Astrocyte of the spinal cord (primary cell): Measurements from ENCODE around the gene CANT1.

Experiments
- DNase-seq: peaks from one replicate; pipeline ENCODE4 v3.0.0; 2011; ENCODE audit warnings: low read depth, low spot score
- H3K4me3 ChIP-seq: 2 replicates; pipeline ENCODE4 v1.5.1; 2011; ENCODE audit warnings: low read depth, mild to moderate bottlenecking, low read length, moderate library complexity
- in situ Hi-C: cut with HindIII; loops from 2 replicates; pipeline ENCODE4 v1.10.0; 2017; ENCODE audit warnings: low sequenced_read_pairs
- TF ChIP-seq, protein P1 (sequence below): IDR thresholded peaks from 2 replicates; pipeline ENCODE4 v1.5.1; 2012; ENCODE audit warnings: low read depth, mild to moderate bottlenecking, low read length, inconsistent platforms

Gene CANT1

DNA sequence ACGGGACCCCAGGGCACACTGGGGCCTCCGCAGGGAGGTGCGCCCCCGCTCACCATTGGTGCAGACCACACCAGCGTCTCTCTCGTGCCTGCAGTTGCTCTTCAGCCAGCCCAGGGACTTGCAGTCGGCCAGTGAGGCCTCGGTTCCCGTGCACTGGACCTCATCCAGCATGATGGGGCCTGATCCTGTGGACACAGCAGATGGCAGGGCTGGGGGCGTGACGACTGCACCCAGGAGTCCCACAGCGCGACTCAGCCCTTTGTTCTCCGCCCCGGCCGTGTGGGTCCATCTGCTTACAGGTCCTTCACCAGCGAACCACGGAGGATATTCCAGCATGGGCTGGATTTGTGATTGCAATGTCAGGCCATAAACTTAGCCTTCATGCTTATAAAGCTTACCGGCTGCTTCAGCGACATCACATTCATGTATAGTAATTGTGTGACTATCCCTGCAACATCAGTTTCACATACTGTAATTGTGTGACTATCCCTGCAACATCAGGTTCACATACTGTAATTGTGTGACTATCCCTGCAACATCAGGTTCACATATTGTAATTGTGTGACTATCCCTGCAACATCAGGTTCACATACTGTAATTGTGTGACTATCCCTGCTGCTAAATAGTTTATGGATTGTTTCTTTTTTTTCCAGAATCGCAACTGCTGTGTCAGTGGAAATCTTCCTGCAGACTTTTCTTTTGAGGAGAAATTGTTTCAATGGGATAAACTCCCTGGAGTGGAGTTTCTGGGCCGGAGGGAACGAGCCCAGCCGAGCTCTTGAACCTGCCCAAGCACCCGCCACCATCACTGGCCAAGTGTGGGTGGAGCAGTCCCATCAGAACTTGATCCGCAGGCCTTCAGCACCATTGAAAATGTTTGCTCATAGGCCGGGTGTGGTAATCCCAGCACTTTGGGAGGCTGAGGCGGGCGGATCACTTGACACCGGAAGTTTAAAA, 34.7 kb downstream of the CANT1 start:
- H3K4me3 ChIP-seq = no peak overlapping the region
- in situ Hi-C loops = no loop called here
- peak; percentile 75 for DNase-seq
- TF ChIP-seq, protein P1, sequence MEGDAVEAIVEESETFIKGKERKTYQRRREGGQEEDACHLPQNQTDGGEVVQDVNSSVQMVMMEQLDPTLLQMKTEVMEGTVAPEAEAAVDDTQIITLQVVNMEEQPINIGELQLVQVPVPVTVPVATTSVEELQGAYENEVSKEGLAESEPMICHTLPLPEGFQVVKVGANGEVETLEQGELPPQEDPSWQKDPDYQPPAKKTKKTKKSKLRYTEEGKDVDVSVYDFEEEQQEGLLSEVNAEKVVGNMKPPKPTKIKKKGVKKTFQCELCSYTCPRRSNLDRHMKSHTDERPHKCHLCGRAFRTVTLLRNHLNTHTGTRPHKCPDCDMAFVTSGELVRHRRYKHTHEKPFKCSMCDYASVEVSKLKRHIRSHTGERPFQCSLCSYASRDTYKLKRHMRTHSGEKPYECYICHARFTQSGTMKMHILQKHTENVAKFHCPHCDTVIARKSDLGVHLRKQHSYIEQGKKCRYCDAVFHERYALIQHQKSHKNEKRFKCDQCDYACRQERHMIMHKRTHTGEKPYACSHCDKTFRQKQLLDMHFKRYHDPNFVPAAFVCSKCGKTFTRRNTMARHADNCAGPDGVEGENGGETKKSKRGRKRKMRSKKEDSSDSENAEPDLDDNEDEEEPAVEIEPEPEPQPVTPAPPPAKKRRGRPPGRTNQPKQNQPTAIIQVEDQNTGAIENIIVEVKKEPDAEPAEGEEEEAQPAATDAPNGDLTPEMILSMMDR = no peak

DNA sequence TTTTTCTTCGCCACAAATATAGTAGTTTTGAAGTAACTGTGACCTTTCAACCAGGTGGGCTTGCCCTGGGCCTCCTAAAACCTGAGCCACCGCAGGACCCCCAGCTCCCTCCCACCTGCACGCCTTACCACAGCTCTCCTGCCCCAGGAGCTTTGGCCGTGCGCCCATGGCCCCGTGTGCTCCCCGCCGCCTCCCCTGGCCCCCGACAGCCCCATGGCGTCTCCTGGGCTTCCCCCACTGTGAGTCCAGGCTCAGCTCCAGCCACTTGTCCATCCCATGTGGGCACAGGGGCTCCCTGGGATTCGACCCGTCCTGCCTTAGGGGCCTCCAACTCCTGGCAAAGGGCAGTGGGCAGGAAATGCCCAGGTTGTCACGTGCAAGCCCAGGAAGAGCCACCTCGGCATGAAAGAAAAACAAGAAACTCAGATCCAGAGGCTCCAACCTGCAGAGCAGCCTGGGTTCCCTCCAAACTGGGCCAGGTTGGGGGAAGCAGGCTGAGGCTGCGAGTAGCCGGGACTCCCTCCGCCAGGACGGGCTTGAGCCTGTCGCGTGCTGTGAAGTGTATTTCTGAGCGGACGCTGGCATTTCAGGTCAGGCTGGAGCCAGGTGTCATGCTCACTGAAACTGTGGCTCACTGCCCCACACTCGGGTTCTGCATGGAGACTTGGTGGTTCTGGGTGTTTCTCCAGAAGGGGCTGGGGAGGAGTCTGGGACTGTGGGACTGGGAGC, 35.6 kb downstream of the CANT1 start:
- TF ChIP-seq, protein P1 = no peak
- in situ Hi-C loops = no loop called here
- no peak for DNase-seq
- H3K4me3 ChIP-seq = no peak overlapping the region

DNA sequence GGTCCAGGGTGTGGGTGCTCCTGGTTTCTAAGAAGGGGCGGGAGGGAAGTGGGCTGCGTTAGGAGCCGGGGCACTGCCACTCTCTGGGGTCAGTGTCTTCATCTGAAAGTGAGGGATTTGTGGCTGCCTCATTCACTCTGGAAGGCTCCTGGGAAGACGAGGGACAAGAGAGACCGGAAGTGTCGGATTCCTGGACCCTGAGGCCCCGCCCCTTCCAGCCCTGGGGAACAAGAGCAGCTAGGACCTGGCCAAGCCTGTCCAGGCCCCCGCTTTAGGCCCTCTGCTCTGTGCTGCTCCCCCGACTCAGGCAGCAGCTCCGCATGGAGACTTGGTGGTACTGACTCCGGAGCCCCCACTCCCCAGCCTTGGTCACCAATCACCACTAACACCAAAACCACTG, 36.4 kb downstream of the CANT1 start:
- no peak overlapping the region for H3K4me3 ChIP-seq
- in situ Hi-C loops = no loop called here
- TF ChIP-seq, protein P1 = no peak

DNA sequence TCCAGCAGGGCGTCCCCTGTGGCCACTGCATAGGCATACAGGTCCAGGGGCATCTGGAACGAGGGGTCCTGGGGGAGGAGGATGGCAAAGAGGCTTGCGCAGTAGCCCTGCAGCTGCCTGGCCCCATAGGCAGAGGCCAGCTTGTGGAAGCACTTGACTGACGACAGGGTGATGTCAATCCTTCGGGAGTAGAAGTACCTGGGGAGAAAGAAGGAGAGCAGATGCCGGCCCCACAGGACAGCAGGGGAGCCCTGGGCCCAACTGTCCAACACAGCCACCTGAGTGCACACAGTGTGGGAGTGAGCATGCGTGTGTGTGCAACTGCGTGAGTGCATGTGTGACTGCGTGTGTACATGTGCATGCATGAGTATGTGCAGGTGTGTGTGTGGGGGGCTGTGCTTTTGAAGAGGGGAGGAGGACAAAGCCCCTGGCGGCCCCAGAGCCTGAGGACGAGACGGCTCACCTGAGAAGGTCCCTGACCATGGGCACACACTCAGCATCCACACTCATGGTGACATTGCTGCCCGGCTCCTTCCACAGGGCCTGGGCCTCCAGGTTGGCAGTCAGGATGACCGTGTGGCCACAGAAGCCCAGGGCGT, 37.0 kb downstream of the CANT1 start:
- no peak for DNase-seq
- in situ Hi-C loops = no loop called here
- TF ChIP-seq, protein P1 = no peak
- no peak overlapping the region for H3K4me3 ChIP-seq

More for the DNA sequence above, 36.4 kb downstream of the CANT1 start:
- no peak for DNase-seq

DNA sequence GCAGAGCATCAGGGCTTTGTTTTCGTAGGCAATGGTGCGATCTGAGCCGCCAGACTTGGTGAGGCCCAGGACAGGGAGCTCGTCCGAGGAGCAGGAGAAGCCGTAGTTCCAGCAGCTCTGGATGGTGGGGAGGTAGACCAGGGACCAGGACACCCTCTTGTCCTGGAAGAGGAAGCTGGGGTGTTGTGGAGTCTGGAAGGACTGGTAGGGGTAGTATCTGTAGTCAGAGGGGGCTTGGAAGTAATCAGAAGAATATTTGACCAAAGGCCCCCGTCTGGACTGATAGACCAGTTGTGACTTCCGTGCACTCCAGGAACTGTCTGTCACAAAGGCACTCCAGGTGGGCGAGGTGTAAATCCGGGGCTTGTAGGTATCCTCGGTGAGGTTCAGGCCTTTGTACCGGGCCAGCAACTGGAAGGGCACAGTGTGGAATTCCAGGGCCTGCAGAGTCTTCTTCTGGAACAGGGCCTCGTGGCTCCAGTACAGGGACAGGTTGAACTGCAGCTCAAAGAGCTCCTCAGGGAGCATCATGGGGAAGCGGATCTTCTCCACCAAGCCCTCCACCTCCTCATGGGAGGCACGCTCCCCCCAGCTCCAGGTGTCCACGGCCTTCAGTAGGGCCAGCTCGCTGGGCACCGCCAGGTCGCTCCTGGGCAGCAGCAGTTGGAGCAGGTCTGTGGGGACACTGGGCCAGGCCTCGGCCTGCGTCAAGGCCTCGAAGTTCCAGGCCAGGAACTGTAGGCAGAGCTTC, 37.6 kb downstream of the CANT1 start:
- TF ChIP-seq, protein P1 = no peak
- DNase-seq = no peak
- in situ Hi-C loops = no loop called here
- H3K4me3 ChIP-seq = no peak overlapping the region
